Glomerular visceral epithelial cell (primary cell): ENCODE results near the gene KIF21B.
"Not testable (repeated sequence)": the region's sequence is repeated elsewhere in the genome, so short reads cannot be mapped to it uniquely, and the experiment has no call there.

Experiments
- DNase-seq: peaks from one replicate; pipeline ENCODE4 v3.0.0-alpha.2; 2016; ENCODE audit errors: extremely low spot score

Gene KIF21B

DNA sequence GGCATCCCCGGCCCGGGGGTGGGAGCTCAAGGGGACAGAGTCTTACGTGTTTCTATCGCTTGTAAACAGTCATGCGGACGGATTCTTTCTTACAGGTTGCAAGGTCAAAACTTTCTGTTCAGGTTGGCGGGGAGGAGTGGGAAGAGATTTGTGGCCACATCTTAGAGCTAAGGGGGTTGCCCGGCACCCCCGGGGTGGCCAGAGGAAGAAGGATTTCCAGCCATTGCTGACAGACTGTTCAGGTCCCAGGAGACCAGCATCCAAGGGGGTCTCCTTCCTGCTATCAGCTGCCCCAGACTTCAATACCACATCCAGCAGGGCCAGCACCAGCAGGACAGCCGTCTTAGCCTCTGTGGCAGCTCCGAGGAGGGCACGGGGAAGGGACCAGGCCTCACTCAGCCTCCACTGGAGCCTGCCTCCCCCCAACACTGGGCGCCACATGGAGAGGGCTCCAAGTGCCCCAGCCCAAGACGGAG is 52.0 kb downstream of the KIF21B start:
- no peak for DNase-seq

DNA sequence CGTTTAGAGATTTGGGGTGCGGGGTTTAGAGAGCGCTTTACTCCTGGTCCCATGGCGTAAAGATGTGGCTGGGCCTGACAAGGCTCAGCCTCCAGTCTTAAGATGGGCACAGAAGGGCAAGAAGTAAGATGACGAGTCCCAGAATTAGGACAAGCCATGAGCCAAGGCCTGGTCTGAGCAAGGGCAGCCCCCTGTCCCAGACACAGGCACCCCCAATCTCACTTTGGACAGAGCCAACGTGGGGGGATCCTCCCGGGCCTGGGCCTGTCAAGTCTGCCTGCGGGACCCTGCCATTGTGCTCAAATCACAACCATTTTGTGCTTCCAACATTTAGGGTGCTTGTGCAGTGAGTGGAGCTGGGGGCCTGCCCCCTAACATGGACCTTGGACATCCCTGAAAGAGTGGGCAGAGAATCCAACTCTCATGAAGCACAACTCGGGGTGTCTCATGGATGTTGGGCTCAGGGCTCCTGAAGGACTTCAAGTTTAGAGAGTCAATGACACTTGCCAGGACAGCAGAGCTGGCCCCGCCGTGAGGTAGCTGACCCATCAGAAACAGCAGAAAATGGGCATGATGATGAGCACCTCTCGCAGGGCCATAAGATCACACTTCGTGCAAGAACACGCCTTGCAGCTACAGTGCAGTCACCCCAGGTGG is 52.6 kb downstream of the KIF21B start:
- no peak for DNase-seq

DNA sequence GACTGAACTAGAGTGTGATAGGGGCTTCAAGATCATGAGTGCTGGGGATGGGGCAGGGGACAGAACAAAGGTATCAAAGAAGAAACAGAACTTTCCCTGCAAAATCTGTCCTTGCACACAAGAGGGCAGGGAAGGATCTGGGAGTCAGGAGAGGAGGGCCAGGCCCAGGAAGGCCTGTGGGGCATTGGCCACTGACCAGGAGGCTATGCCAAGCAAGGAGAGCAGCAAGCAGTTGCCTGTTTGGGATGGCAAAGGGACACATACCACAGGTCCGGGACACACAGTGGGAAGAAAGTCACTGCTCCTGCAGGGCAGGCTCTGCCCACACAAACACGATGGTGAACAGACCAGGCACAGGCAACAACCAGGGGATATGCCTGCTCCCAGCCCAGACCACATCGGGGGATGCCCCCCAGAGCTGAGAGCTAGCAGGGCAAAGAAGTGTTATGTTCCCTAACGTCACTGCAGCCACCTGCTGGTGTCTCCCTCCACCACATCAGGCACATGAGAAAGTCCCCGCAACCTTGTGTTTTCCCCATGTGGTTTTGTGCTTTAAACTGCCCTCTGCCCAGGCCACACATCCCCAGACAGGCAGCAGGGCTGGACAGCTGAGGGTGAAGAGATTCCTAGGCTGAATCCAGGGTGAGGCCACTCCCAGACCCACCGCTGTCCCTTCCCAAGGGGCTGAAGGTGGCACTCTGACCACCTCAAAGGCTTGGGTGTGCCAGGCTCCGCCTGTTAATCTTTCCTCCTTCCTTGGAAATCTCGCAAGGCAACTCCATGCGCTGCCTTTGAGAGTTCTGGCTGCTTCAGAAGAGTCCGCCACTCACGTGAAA is 53.6 kb downstream of the KIF21B start:
- DNase-seq: no peak

DNA sequence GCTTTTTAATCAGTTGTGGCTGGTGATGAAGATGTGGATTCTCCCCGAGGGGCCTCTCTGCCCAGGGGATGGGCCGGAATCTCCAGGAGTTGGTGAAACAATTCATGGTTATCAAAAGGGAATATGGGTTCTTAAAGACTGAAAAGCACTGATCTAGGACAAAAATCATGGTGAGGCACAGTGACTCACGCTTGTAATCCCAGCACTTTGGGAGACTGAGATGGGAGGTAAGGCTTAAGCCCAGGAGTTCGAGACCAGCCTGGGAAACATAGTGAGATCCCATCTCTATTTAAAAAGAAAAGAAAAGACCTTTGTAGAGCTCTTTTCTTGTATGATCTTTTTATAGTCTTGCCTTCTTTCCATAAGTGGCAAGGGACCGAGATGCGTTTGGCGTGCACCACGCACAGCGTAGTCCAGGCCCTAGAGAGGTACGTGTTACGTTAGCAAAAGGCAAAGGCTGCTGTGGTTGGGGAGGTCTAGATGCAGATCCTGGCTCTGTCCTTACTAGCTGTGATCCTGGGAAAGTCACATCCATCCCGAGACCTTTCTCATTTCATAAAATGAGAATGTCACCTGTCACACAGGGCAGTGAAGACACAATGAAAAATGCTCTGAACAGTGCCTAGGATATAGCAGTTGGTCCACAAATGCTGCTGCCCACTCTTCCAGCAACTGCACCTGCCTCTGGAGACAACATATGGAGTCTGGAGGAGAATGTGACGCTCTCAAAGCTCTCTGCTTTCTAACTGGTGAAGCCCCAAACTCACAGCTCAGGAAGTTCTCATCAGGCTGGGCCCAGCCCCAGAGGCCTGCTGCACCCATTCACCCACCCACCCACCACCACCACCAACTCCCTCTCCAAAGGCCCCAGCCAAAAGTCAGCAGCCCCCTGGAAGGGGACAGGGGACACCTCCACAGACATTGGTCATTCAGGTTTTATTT is 54.8 kb downstream of the KIF21B start:
- DNase-seq: no peak

DNA sequence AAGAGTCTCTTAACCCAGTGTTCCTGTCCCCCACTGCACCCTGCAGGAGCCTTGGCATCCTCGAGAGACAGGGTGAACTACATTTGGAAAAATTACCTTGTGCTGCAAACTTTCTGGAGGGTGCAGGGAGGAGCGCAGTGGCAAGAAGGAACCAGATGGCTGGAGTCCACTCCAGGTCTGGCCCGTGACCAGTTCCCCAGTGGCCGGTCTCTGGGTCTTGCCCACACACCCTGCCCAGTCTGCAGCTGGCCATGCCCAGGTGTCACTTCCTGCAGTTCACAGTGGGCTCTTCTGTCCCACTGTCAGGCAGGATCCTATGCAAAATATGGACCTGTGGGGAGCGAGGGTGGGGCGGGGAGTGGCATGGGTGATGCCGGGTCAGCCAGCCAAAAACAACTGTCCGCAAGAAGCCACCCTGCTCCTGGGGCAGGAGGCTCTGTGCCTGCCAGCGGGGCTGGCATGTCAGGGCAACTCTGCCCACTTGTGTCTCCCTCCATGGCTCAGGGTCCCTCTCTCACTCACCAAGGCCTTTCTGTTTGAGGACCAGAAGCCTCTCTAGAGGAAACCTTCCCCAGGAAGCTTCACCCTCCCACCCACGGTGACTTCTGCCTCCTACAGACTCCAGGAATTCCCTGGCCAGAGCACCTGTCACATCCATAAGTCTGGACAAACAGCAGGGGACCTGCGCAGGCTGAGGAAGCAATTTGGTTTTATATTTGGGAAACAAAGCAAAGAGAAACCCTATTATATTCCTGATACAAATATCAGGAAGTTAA is 55.6 kb downstream of the KIF21B start:
- DNase-seq: no peak

DNA sequence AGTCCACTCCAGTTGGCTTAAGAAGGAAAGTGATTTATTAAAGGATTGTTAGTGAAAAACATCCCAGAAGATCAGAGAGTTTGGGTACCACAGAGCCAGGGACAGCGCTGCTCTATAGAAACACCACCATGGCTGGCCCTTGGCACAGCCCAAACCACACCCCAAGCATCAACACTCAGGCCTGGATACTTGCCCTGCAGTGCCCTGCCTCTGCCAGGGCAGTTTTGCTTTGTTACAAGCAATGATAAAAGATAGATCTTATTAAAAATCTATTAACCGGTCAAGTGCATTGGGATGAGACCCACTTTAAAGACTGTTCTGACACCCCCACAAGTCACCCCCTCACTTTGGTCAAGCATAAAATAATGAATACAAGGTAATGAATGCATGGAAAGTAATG is 56.6 kb downstream of the KIF21B start:
- DNase-seq: no peak

DNA sequence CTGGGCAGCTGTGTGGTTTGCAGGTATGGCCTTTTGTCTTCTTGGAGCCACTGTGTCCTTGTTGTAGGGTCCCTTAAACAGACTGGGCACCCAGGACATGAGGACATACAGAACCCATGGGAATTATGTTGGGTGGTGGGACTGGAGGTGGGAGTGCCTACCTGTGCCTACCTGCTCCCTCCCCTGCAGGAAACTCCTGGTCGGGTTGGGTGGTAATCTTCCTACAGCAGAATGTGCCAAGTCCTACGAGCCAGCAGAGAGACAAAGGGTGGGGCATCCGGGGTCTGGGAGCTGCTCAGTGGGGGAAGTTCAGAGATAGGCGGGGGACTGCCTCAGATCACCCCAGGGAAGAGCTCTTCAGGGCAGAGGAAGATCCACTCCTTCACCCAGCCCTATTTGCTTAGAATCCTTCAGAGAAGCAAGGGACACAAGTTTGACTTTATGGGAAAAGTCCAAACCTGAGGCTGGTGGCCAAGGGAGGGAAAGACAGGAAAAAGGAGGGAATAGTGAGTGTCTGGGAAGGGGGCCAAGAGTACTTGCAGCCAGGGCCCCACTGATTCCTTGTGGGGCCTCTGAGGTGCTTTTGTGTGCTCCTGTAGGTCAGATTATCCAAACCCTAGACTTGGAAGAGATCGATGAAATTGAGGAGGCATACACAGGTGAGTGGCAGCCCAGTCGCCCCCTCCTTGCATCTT is 58.3 kb downstream of the KIF21B start:
- no peak for DNase-seq

DNA sequence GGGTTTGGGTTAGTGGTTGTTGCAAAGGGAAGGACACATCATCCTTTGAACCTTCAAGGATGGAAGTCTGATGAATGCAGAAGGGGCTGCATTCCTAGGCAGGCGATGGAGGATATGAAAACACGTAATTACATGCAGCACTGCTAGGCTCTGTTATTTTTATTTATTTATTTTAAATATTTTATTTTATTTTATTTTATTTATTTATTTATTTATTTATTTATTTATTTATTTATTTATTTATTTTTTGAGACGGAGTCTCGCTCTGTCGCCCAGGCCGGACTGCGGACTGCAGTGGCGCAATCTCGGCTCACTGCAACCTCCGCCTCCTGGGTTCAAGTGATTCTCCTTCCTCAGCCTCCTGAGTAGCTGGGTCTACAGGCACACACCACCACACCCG is 59.6 kb downstream of the KIF21B start:
- not testable (repeated sequence) for DNase-seq

DNA sequence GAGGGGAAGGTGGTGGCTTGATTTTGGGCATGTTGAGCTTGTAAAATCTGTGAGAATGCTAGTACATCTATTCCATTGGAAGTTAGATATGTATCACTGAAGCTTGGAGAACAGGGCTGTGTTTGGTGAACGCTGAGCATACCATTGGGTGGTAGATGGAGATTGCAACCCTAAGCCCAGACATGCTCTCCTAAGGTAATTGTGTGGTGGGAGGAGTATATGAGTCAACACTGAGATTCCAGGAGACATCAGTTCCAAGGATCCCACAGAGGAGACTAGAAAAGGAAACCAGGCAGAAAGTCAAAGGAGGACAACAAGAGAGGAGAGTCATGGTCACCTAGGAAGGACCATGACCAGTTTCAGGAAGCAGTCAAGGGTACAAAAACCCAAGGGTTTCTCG is 60.4 kb downstream of the KIF21B start:
- no peak for DNase-seq

DNA sequence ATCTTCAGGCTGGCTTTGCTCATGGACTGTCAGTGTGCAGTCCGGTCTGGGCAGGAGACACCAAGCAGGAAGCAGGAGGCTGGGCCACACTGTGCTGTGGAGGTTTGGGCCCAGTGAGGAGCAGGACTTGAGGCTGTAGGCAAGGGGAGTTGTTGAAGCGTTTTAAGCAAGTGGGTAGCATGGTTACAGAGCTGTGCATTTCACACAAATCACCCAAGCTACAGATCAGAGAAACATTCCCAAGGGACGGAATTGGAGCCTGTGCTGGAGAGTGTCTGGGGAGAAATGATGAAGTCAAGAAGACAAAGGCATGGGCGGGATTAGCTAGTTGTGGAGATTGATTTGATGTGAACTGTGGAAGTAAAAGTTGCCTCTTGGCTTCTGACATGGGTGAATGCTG is 60.9 kb downstream of the KIF21B start:
- no peak for DNase-seq

DNA sequence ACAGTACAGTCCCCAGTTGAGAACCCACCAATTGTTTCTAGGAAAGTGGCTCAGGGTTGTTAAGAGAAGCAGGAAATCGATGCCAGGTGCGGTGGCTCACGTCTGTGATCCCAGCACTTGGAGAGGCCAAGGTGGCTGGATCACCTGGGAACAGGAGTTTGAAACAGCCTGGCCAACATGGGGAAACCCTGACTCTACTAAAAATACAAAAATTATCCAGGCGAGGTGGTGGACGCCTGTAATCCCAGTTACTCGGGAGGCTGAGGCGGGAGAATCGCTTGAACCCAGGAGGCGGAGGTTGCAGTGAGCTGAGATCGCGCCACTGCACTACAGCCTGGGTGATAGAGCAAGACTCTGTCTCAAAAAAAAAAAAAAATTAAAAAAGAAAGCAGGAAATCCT is 61.4 kb downstream of the KIF21B start:
- DNase-seq: not testable (repeated sequence)

DNA sequence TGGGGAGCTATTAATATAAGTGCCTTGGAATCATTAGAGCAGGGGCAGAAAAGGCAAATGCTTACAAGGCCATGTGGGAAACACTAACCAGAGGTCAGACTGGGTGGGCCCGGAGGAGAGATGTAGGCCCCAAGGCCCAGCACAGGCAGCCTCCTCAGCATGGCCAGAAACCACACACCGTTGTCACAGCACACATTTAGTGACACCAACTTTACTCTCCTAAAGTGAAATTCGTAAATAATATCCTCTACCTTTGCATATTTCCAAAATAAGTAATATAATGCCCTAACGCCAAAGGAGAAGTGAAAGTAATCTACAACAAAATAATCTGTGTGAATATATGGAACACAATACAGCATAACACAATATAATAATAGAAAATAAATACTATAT is 62.6 kb downstream of the KIF21B start:
- no peak for DNase-seq

DNA sequence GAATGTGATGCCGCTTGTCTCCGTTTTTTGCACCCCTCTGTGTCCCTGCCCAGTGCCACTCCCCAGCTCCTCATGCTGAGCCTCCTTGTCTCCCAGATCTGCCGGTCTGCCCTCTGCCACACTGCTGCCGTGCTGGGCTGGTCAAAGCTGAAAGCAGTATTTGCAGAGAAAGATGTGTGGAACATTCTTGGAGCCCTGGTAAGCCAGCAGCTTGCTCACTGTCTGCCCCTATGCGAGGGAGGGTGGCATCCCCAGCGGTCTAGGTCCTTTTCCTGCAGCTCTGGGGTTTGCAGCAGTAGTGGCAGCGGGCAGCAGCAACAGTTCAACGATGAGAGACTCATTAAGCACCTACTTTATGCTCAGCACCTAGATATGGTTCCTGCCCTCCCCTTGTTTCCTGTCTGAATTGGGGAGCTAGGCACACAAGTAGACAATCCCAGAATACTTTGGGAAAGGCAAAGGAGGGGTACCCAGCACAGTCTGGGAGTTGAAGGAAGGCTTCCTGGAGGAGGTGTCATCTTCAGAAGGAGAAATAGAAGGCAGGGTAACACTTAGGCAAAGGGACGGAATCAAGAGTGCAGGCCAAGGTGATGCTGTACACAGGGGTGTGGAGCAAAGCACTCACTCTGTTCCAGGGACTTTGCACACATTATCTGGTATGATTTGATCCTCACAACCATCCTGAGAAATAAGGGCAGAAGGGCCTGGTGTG is 63.1 kb downstream of the KIF21B start:
- no peak for DNase-seq

DNA sequence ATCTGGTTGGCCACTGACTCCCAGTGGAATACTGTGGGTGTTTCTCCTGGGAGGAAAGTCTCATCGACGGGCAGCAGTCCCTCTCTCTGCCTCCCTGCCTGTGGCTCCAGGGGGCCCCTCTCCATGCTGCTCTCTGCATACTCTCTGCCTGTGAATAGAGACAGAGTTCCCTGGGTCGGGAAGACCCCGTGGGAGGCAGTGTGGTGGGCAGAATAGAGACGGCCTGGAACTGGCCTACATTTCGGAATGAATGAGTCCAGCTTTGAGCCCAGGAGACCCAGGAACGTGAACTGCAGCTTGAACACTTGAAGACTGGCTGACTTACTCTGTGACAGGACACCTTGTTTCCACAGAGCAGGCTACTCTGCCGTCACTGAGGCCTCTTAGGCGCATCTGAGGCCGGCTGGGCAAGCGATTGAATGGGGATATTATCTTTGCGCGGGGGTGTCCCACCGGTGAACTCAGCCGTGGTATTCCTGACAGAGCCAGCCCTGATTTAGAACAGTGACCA is 64.0 kb downstream of the KIF21B start:
- no peak for DNase-seq

DNA sequence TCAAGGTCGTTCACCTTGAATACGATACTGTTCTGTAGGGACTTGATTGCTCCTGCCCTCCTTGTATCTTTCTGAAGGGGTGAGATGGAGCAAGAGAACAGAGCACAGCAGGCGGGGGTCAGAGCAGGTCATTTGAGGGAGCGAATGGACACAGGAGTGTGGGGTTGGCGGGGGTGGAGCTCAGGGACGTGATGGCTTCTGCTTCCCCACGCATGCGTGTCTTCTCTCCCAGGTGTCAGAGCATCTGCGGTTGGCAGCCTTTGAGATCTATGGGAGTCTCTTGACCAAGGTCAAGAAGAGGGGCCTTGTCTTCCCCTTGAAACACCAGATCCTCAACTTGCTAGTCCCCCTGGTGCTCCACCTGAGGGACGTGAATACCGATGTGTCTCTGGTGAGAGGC is 64.9 kb downstream of the KIF21B start:
- no peak for DNase-seq

DNA sequence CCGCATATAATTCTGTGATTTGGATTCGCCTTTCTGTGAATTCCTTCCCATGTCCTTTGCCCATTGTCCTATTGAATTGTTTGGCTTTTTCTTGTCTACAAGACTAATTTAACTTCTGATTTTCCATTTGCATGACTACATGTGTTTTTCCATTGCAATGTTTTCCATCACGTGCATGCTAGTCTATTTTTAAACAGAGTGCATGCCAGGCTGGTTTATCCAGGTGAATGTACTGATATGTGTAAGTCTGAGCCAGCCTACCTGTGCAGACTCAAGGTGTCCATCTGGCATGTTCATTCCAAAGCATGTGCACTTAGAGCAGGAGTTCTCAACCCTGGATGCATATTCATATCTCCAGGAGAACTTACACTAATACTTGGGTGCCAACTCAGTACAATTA is 69.1 kb downstream of the KIF21B start:
- no peak for DNase-seq

DNA sequence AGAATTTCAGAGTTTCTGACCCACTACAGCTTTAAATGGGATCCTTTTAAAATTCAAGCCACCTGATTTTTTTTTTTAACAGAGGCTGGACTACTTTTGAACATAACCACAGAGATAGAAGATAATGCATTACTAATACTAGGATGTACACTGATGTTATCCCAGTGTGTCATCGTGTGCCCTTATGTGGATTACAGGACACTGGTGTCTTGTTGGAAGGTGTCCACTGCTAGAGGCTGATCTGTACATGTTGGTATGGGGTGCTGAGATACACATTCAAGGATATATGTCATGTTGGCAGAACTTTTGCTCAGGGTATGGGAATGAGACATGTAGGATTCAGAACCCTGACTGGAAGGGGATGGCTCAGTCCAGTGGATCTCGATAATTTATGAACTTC is 72.5 kb downstream of the KIF21B start:
- DNase-seq: no peak

DNA sequence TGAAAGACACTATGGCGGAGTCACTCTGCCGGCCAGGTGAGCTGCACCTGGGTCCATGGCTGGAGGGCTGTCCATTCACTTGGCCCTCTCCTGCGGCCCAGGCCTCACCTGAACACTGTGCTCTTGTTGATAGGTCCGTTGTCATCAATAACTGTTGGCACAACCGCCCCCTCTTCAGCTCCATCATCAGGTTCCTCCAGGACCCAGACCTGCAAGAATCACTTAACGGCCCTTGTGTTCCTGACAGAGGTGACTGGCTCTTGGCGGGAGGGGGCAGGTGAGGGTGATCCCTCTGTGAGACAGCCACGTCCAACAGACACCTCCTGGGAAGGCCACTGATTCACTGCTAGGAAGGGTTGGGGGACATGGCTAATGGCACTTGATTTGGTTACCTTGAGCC is 73.9 kb downstream of the KIF21B start:
- DNase-seq: no peak

DNA sequence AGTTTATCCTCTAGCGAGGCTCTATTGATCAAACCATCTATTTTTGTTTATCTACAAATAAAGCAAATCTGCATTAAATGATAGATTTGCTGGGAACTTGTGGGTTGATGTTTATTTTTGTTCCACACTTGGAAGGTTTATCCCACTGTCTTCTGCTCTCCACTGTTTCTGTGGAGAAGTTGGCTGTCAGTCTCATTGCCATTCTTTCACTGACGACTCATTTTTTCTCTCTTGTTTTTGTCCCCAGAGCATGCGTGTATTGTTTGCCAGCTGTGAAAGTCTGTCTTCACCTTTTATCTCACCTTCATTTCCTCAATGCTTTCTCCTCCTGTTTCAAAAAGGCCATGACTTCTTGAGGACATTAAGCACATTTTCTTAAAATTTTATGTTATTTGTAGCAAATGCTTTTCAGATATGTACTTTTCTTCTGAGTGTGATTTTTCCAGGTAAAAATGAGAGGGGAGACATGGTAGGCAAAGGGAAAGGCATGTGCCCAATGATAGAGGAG is 76.4 kb downstream of the KIF21B start:
- DNase-seq: no peak

DNA sequence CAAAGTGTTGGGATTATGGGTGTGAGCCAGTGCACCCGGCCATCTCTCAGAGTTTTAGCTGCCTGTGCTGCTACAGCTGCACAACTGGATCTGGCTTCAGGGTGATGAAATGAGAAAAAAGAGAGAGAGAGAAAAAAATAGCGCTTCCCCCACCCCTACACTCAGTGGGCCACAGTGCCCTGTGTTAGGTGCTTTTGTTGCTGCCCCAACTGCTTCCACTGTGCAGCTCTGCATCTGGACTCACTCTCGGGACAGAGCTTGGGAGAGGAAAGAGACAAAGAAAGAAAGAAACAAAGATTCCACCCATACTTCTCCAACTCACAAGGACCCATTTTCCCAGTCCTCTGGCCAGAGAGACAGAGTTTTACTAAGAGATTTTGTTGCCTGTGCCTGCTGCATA is 78.4 kb downstream of the KIF21B start:
- DNase-seq: no peak
